Activated B cell treated with CpG ODN at 0.5 μM for 24 hours (primary cell): ENCODE data around the gene DNAH17. TPM values are rescaled to one million over a fixed set of nuclear protein-coding genes. Genes with fewer than 3 reads are reported as not detected.

Source experiments
- ATAC-seq: fragments of 200-7000 bp; cut with Tn5 transposase; one replicate; pipeline ENCODE4 v1.10.0; 2021; ENCODE audit warnings: low read depth, mild to moderate bottlenecking, moderate library complexity
- CTCF ChIA-PET: fragments of 350-600 bp; sonication (Branson Sonifier 250); formaldehyde crosslinking; loops from one replicate; lab custom pipeline; 2021; ENCODE audit warnings: antibody characterized with exemption; lab: Charles Lee
- POLR2A ChIA-PET: fragments of 350-600 bp; sonication (Branson Sonifier 250); formaldehyde crosslinking; loops from one replicate; lab custom pipeline; 2021; ENCODE audit warnings: antibody characterized with exemption; lab: Charles Lee
- DNase-seq: peaks from one replicate; pipeline ENCODE4 v3.0.0; 2022
- H3K27ac Mint-ChIP-seq: one replicate; pipeline ENCODE4 v1.8.0; 2020; ENCODE audit warnings: mixed read lengths
- H3K27me3 Mint-ChIP-seq: one replicate; pipeline ENCODE4 v1.8.0; 2021; ENCODE audit warnings: mixed read lengths
- H3K36me3 Mint-ChIP-seq: one replicate; pipeline ENCODE4 v1.8.0; 2021; ENCODE audit warnings: low read depth, mixed read lengths
- H3K4me1 Mint-ChIP-seq: one replicate; pipeline ENCODE4 v1.8.0; 2021; ENCODE audit warnings: mixed read lengths
- H3K4me3 Mint-ChIP-seq: one replicate; pipeline ENCODE4 v1.8.0; 2020; ENCODE audit warnings: mild to moderate bottlenecking, mixed read lengths
- H3K9me3 Mint-ChIP-seq: one replicate; pipeline ENCODE4 v1.8.0; 2020; ENCODE audit warnings: mixed read lengths
- CTCF ChIP-seq: fragments of 200-600 bp; IDR thresholded peaks from one replicate; pipeline ENCODE4 v1.8.0; 2022; ENCODE audit warnings: antibody characterized with exemption, mild to moderate bottlenecking
- intact Hi-C: fragments of 100-400 bp; cut with micrococcal nuclease; formaldehyde crosslinking; loops from one replicate; pipeline ENCODE4 v1.15.1; 2024
- total RNA-seq: library from RNA; stranded (reverse); gene quantifications from 2 replicates; pipeline ENCODE4 v1.2.3, GENCODE V29; 2022

Gene DNAH17
- total RNA-seq, 1 donor from 2014 or later: 0.13 TPM

GRCh38 chr17:78427140-78427539 lies 150.1 kb downstream of the DNAH17 start:
- CTCF ChIA-PET: no interaction called here

GRCh38 chr17:78426293-78426879 lies 150.8 kb downstream of the DNAH17 start:
- peaks cover 2% of the 10 kb centered on the region for H3K4me1 Mint-ChIP-seq
- H3K27ac Mint-ChIP-seq: no peak overlapping the region
- no peaks in the 10 kb centered on the region for H3K9me3 Mint-ChIP-seq
- CTCF ChIA-PET: no interaction called here
- H3K36me3 Mint-ChIP-seq: peaks cover 73% of the 10 kb centered on the region
- H3K4me3 Mint-ChIP-seq: no peak overlapping the region
- DNase-seq (no peak), ATAC-seq (no peak)
- TF ChIP-seq CTCF: no peak
- H3K27me3 Mint-ChIP-seq: no peaks in the 10 kb centered on the region
- intact Hi-C loops: no loop called here
- POLR2A ChIA-PET: no interaction called here

More at GRCh38 chr17:78427140-78427539, 150.1 kb downstream of the DNAH17 start:
- ATAC-seq: no peak
- no peaks in the 10 kb centered on the region for H3K9me3 Mint-ChIP-seq
- no peaks in the 10 kb centered on the region for H3K27me3 Mint-ChIP-seq
- no peak overlapping the region for H3K27ac Mint-ChIP-seq
- peaks cover 66% of the 10 kb centered on the region for H3K36me3 Mint-ChIP-seq
- H3K4me1 Mint-ChIP-seq: no peaks in the 10 kb centered on the region
- H3K4me3 Mint-ChIP-seq: no peak overlapping the region
- TF ChIP-seq CTCF: no peak
- POLR2A ChIA-PET: no interaction called here
- intact Hi-C loops: no loop called here
- DNase-seq: no peak

GRCh38 chr17:78425429-78425828 lies 151.8 kb downstream of the DNAH17 start:
- POLR2A ChIA-PET: no interaction called here
- H3K4me3 Mint-ChIP-seq: no peak overlapping the region
- DNase-seq (no peak), ATAC-seq (no peak)
- no peaks in the 10 kb centered on the region for H3K27me3 Mint-ChIP-seq
- no peak overlapping the region for H3K27ac Mint-ChIP-seq
- H3K9me3 Mint-ChIP-seq: no peaks in the 10 kb centered on the region
- CTCF ChIA-PET: interaction anchor here (7.6 kb wide), 1 partner anchor 175 kb away, joined by 59 read pairs; no protein-coding TSS in a partner anchor
- H3K36me3 Mint-ChIP-seq: peaks cover 83% of the 10 kb centered on the region
- no peak for TF ChIP-seq CTCF
- peaks cover 2% of the 10 kb centered on the region for H3K4me1 Mint-ChIP-seq
- intact Hi-C loops: no loop called here

- POLR2A ChIA-PET: interaction anchor here (1.0 kb wide), 1 partner anchor 310 kb away, joined by 6 read pairs; no protein-coding TSS in a partner anchor
- peaks cover 2% of the 10 kb centered on the region for H3K4me1 Mint-ChIP-seq
- no peak overlapping the region for H3K4me3 Mint-ChIP-seq
- DNase-seq: no peak
- H3K27me3 Mint-ChIP-seq: no peaks in the 10 kb centered on the region
- CTCF ChIA-PET: interaction anchor here (6.1 to 7.6 kb wide), 2 partner anchors 63 to 174 kb away, joined by 50 to 59 read pairs; partner anchors contain the start of gene SOCS3
- H3K36me3 Mint-ChIP-seq: peaks cover 85% of the 10 kb centered on the region
- no peaks in the 10 kb centered on the region for H3K9me3 Mint-ChIP-seq
- intact Hi-C loops: loop anchor here (5.0 kb wide), 2 partner anchors 232 to 247 kb away; no protein-coding TSS in a partner anchor
- ATAC-seq: no peak
- no peak overlapping the region for H3K27ac Mint-ChIP-seq
- no peak for TF ChIP-seq CTCF
These were observed 153.1 kb downstream of the DNAH17 start for GRCh38 chr17:78423961-78424675.
